Muscle of arm (tissue), 12 donors: ENCODE results near the gene MAPKAP1. TPM values are rescaled to one million over a fixed set of nuclear protein-coding genes. Genes with fewer than 3 reads are reported as not detected.

Experiments used
- DNase-seq: peaks from one replicate; pipeline ENCODE4 v3.0.0-alpha.2; 2013
- polyA plus RNA-seq, 12 donors: library from polyadenylated mRNA; unstranded; fragments of 120-200 nt; gene quantifications; one replicate each; pipeline ENCODE4 v1.2.1, GENCODE V29; 2013; ENCODE audit not compliant: insufficient read length in 12 of 12

Gene MAPKAP1
- polyA plus RNA-seq, 12 donors, result 61.5 to 78.0 (median 72.4) TPM; not detected in 1

GRCh38 chr9:125393426-125393825 lies 313.6 kb downstream of the MAPKAP1 start:
- no peak for DNase-seq

GRCh38 chr9:125391704-125392103 lies 315.3 kb downstream of the MAPKAP1 start:
- no peak for DNase-seq

GRCh38 chr9:125388978-125389377 lies 318.0 kb downstream of the MAPKAP1 start:
- no peak for DNase-seq

- DNase-seq, result no peak
These were observed 319.0 kb downstream of the MAPKAP1 start for GRCh38 chr9:125387861-125388524.

Other genes starting within 250 kb of the MAPKAP1 start
- gene PBX3, start 40.2 kb upstream of the MAPKAP1 start, polyA plus RNA-seq, result 10 to 100 TPM in 11 of 12 donors, not detected in 1; 11.2 to 26.2 (median 15.6) TPM